GM21576 (cell line): ENCODE results near the gene B9D2.

Experiments used
- ATAC-seq: cut with Tn5 transposase; IDR thresholded peaks from one replicate; pipeline ENCODE4 v1.9.1; 2021; ENCODE audit warnings: mild to moderate bottlenecking, moderate library complexity; ENCODE audit not compliant: unreplicated experiment

B9D2 gene

DNA sequence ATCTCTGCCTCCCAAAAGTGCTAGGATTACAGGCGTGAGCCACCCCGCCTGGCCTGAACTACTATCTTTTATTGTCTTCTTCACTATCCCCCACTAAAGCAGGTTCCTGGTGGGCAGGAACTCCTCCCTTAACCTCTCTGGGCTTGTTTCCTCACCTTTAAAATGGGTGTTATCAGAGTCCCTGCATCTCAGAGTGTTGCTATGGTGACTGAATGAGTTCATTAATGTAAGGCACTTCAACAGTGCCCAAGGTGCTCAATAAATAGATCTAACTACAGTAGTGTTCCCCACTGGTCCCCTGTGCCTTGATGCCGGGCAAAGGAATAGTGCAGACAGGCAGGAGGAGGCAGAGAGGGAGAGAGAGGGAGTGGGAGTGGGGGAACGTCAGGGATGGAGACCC is 33.5 kb downstream of the B9D2 start:
- ATAC-seq, result no peak

GRCh38 chr19:41328842-41329225 is 35.1 kb downstream of the B9D2 start:
- no peak for ATAC-seq

DNA sequence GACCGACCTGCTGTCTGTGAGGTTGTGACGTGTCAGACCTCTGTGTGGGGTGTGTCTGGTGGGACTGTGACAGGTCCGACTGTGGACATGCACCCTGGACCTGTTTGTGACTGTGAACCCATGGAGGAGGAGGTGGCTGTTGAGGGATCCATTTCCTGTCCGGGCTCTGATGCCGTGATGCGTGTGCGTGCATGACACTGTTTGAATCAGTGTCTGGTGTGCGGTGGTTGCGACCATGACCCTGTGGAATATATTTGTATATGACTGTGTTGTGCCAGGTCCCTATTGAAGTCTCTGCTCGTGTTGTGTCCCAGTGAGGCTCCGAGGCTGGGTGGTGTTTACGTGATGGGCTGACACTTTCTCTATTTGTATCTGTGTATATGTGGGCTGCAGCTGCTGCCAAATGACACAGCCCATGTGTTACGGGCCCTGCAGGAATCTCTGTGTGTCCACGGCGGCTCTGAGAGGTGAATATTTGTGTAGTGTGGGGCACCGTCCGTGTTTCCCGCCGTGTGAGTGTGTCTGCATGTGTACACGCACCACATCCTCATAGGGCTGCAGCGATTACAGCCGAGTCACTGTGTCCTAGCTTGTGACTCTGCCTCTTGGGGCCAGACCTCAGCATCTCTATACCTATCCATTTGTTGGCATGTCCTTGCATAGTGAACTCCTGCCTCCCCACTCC is 35.6 kb downstream of the B9D2 start:
- ATAC-seq, result peak; percentile 10

DNA sequence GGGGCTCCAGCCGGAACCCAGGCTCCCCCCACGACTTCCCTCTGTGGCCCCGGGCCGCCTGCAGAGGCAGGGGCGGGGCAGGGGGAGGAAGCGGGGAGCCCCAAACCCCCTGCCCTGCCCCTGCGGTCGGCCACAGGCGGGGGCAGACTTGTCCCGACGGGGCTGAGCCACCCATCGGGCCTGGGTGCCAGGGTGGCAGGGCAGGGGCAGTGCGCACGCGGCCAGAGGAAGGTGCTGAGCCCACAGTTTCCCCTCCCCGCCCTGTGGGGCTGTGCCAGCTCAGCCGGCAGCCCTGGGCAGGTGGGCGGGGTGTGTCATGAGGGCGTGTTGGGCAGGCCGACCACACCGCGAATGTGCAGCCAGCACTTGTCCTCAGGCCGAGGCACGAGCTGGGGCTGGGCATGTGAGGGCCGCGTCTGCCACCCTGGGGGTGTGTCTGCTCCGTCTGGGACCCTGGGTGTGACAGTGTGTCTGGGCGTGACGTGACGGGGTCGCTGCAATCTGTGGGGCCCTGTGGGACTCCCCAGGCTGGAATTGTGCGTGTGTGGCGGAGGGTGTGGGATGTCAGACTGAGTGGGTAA is 36.3 kb downstream of the B9D2 start:
- ATAC-seq, result peak; percentile 49

GRCh38 chr19:41327076-41327575 is 36.8 kb downstream of the B9D2 start:
- no peak for ATAC-seq

DNA sequence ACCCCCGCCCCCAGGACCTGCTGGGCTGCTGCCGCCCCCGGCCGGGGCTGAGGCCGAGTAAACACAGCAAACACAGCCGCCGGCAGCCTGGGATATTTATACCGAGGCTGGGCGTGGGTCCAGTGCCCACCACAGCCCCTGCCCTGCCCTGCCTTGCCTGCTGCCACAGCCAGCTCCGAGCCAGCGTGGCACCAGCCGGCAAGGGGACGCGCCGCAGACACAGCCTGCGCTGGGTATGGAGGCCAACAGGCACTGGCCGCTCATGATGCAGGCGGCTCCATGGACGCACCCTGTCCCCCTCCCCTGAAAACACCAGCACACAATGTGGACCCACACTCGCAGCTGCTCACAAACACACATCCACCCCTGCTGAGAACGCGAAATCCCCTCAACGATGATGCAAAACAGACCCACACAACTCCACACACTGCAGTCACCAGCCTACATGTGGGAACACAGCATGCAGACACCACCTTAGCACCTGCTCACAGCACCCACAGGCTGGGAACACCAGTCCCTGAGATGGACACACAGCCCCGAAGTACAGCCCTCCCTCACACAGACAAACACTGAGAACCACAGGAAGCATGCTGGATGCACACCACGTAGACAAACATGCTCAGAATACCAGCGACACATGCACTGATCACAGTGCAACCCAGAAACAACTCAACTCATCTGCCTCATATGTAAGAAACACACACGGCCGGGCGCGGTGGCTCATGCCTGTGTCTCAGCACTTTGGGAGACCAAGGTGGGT is 37.8 kb downstream of the B9D2 start:
- ATAC-seq, result no peak

DNA sequence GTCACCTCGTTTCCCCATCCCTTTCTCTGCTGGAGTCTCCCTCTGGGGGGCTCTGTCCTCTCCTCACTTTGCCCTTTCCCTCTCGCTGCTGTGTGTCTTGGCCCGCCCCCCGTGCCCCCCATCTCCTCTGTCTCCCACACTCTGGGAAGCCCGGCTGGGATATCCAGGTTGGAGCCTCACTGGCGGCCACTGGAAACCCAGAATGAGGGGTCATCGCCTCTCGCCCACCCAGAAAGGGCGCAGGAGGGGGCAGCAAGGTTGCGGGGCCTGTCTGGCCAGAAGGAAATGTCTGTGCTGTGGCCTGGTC is 38.4 kb downstream of the B9D2 start:
- no peak for ATAC-seq

DNA sequence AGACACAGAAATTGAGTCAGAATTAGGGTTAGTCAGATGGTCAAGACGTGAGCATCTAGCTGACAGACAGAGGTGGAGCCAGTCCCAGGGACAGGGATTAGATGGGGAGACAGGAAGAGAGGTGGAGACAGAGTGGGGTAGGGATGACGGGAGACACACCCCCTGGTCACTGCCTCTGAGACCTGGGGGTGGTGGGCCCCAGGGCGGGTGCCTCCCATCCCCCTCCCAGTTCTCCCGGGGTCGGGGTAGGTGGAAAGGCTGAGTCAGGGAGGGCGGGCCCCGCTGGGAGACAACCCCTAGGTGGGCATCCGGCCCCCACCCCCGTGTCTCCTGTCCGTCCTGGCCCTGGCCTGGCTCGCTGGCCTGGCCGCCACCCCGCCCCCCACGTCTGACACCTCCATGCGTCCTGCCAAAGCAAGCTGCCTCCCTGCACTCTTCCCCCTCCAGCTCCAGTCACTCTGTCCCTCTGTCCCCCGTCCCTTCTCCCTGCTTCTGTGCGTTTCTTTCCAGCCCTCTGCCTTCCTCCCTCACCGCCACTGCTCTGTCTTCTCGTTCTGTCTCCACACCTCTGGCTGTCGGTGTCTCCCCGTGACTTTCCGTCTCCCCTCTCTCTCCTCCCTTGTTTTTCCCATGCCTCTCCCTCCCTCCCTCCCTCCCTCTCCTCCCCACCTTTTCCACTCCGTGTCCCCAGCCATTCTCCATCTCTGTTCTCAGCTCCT is 38.9 kb downstream of the B9D2 start:
- ATAC-seq, result no peak

DNA sequence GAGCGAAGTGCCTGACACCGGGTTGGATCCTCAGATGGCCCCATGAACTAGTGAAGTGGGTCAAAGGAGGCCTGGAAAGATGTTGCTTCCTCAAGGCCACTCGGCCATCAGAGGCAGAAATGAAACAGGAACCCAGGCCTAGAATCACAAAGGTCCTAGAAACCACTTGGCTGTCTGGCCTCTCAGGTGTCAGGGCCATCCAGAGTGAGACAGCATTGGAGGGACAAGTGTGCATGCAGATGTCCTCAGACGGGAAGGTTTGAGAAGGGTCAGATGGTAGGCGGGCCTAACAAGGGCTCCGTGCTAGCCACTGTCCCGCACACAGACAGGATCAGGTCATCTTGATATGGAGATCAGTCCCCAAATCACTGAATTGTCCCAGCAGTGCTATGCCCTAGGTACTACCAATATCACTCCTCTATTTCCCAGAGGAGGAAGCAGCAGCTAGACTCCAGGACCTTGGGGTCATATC is 39.7 kb downstream of the B9D2 start:
- no peak for ATAC-seq

- no peak for ATAC-seq
Measured at GRCh38 chr19:41323430-41324125, 40.4 kb downstream of the B9D2 start.

DNA sequence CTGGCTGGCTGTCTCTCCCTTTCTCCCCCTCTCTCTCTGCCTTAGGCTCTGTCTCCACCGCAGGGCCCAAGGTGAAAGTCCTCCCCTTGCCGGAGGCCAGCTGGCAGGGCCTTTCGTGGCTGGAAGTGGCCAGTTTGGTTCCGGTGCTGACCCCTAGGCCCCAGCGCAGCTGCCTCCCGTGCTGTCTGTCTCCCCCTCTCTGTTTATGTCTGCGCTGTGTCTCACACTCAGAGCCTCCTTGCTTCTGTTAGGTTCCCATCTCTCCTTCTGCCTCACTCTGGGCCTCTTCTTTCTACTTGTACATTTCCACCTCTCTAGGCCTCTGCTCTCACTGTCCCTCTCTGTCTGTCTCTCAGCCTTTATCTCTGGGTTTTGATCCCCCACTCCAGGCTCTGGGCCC is 40.9 kb downstream of the B9D2 start:
- no peak for ATAC-seq

GRCh38 chr19:41322451-41322850 is 41.5 kb downstream of the B9D2 start:
- ATAC-seq, result no peak

- no peak for ATAC-seq
Measured at GRCh38 chr19:41321600-41322270, 42.2 kb downstream of the B9D2 start.

DNA sequence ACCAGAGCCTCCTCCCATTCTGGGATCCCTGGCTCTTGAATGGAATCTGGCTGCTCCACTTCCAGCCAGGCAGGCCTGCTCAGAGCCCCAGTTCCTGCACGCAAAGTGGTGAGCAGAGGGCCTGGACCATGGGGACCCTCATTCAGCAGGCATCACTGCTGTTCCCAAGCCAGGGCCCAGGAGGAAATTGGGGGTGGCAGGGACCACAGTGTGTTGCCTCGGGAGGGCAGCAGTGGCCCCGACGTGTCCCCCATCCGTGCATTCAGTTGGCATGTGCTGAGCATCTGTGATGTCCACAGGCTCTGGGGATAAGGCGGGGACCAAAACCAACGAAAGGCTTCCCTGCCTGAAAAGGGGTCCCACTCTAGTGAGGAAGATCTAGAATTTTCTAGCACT is 42.7 kb downstream of the B9D2 start:
- ATAC-seq, result no peak

- no peak for ATAC-seq
Measured at GRCh38 chr19:41320568-41320967, 43.4 kb downstream of the B9D2 start.

- ATAC-seq, result no peak
Measured at GRCh38 chr19:41320185-41320518, 43.8 kb downstream of the B9D2 start.

DNA sequence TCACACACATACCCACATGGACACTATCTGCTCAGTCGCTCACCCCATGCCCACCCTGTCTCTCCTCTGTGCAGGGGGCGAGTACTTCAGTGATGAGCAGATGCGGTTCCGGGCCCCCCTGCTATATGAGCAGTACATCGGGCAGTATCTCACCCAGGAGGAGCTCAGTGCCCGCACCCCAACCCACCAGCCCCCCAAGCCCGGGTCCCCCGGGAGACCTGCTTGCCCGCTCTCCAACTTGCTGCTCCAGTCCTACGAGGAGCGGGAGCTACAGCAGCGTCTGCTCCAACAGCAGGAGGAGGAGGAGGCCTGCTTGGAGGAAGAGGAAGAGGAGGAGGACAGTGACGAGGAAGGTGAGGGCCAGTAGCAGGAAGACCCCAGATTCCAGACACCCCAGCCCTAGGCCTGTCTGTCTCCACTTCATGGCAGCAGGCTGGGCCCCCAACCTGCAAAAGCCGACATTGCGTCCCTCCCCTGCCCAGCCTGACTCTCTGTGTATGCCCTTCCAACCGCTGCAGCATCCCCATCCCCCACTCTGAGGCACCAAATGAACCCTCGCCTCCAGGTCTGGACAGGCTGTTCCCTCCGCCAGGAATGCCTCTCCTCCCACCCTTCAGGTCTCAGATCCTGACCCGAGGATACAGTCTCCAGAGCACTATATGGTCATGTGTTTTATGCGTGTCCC is 44.3 kb downstream of the B9D2 start:
- no peak for ATAC-seq

GRCh38 chr19:41318696-41319499 is 45.1 kb downstream of the B9D2 start:
- ATAC-seq, result no peak

DNA sequence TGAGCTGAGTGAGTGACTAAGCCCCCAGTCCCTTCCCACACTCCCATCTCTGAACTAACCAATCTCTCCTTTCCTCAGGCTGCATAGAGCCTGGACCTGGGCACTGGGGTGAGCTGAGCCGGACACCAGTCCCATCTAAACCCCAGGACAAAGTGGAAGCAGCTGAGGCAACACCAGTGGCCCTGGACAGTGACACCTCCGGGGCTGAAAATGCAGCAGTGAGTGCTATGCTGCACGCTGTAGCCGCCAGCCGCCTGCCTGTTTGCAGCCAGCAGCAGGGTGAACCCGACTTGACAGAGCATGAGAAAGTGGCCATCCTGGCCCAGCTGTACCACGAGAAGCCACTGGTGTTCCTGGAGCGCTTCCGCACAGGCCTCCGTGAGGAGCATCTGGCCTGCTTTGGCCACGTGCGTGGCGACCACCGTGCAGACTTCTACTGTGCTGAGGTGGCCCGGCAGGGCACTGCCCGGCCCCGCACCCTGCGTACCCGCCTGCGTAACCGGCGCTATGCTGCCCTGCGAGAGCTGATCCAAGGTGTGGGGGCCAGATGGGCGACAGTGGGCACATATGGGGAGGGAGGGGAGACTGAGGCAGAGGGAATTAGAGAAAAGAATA is 47.5 kb downstream of the B9D2 start:
- no peak for ATAC-seq
